Measurements from ENCODE around the gene KCNN4.

KCNN4 gene

DNA sequence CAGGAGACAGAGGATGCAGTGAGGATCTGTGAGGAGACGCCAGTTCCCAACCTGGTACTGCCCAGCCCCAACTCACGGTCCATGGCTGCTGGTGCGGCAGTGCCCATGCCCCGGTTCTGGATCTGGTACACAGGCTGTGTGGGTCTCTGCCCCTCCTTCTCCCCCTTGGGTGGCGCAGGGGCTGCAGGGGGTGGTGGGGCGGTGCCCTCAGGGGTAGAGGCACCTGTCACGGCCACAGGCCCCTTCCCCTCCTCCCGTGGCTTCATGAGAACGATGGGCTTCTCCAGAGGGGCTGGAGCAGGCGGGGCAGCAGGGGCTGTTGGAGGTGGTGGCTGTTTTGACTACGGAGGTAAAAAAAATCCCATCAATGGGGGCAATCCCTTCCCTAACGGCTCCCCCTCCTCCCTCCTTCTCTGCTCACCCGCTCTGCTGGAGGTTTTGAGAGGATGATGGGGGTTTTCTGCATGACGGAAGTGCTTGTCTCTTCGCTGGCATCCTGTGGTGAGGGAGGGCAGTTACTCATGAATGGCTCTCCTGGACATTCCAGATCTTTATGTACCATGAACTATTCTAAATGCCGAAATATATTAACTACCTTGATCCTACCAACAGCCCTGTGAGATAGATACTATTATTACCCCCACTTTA lies 33.1 kb downstream of the KCNN4 start:
- DNase-seq: no peak

GRCh38 chr19:43743059-43743458 lies 37.7 kb downstream of the KCNN4 start:
- no peak for DNase-seq

GRCh38 chr19:43741075-43741825 lies 39.5 kb downstream of the KCNN4 start:
- no peak for DNase-seq

GRCh38 chr19:43739439-43740235 lies 41.1 kb downstream of the KCNN4 start:
- DNase-seq: no peak

DNA sequence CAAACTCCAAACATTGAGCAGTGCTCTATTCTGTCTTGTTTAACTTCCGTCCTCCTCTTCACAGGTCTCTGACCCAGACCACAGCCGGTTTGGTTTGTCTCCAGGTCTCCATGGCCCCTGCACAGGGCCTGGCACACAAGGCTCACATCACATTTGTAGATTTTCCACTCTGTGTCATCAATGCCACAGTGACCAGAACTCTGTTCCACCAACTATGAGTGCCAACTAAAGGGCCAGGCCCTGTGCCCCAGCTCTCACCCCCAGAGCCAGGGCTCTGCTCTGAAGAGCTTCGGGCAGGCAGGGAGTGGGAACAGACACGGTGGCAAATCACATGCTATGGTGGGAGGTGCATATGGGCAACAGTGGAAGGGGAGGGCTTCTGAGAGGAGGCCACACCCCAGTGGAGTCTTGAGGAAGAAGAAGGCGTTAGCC lies 42.0 kb downstream of the KCNN4 start:
- DNase-seq: no peak

GRCh38 chr19:43735957-43736356 lies 44.8 kb downstream of the KCNN4 start:
- DNase-seq: no peak

DNA sequence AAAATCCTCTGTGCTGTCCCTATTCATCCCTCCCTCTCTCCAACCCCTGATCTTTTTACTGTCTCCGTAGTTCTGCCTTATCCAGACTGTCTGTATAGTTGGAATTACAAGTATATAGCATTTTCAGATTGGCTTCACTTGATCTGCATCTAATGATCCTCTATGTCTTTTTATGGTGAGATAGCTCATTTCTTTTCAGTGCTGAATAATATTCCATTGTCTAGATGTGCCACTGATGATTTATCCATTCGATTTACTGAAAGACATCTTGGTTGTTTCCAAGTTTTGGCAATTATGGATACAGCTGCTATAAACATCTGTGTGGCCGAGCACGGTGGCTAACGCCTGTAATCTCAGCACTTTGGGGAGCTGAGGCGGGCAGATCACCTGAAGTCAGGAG lies 45.8 kb downstream of the KCNN4 start:
- DNase-seq: no peak

DNA sequence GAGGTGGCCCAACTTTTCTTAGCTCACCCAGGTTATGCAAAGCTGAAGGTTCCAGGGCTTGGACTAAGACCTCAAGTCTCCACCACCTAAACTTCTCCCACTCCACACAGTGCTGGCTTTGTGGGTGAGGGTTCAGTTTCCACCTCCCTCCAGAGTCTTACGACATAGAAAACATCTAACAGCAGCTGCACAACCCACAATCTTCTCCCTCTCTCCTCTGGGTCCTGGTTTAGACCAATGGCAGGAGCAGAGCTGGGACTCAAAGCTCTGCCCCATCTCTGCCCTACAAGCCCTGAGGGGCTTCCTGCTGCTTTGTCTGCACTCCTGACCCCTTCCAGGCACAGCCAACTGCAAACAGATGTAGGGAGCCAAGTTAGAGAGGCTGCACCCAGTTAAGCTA lies 48.9 kb downstream of the KCNN4 start:
- no peak for DNase-seq

DNA sequence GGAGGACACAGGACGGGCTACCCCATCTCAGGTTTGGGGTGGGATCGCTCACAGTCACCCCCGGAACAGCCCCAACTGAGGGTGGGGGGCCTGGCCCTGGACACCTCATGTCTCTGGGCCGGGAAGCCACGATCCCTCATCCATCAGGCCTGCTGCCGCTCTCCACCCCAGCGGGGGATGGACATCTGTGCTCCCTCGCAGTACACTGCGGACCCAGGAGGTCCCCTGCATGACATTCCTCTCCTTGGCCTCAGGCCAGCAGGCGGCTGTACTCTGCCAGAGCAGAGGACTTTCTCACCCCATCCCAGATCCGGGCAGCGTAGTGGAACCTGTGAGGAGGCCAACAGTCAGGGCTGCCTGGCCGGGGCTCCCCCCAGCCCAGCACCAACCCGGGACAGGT lies 49.4 kb downstream of the KCNN4 start:
- no peak for DNase-seq

- DNase-seq: no peak
Observed at GRCh38 chr19:43729919-43730318, 50.9 kb downstream of the KCNN4 start.

DNA sequence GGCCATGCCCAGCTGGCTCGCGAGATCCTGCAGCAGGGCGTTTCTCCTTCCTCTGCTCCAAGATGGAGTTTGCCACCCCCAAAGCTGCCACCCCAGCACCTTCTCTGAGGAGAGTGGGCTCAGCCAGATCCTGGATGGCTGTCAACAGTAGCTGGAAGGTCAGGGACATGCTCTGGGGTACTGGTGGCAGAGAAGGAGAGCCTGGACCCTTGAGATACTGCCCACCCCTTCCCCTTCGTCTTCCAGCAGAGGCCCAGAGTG lies 53.2 kb downstream of the KCNN4 start:
- DNase-seq: no peak

DNA sequence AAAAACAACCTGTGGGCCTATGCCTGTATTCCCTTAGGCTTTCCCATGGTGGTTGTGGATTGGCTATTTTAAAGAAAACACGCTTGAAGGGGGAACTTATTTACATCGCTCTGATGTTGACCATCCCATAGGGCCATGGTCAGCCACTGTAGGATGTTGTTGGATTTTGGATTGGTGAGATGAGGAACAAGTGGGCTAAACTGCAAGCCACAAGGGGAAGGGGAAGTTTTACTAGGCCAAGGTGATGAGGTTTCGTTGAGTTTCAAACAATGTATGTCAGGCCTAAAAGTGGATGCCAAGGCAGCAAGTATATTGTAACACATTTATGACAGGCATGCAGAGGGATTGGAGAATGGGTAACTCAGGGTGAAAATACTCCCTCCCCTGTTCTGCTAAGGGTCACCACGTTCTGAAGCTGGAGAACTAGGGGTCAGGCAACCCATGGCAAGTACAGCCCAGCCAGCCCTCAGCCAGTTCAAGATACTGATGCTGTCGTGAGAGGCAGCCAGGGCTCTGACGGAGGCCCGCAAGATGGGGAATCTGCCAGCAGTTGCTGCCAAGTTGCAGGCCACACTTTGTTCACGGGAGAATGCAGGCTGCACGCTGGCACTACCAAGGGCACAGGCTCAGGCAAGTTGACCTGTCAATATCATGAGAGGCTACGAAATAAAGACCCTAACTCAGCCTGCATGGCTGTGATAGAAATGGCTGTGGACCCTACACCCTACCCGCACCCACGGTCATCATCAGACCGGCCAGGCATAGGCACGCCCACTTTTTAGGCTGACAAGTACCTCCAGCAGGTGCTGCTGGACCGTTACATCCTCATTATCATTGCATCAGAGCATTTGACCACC lies 53.8 kb downstream of the KCNN4 start:
- no peak for DNase-seq

DNA sequence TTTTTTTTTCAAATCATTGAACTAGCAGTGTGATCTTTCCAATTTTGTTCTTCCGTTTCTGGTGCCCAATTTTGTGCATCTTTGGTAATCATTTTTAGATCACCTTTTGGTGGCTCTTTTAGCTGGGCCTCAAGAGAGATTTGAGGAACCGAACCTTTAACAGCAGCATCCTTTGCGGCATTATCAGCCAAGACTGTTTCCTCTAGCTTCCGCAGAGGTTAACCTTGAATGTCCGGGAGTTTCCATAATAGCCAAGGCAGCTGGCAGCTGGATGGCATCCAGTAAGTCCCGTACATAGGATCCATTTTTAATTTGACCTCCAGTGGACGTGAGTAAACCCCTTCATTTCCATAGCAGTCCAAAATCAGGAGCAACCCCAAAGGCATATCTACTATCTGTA lies 55.3 kb downstream of the KCNN4 start:
- DNase-seq: no peak

- DNase-seq: no peak
Observed at GRCh38 chr19:43724896-43725295, 55.9 kb downstream of the KCNN4 start.

- no peak for DNase-seq
Observed at GRCh38 chr19:43723588-43723987, 57.2 kb downstream of the KCNN4 start.

DNA sequence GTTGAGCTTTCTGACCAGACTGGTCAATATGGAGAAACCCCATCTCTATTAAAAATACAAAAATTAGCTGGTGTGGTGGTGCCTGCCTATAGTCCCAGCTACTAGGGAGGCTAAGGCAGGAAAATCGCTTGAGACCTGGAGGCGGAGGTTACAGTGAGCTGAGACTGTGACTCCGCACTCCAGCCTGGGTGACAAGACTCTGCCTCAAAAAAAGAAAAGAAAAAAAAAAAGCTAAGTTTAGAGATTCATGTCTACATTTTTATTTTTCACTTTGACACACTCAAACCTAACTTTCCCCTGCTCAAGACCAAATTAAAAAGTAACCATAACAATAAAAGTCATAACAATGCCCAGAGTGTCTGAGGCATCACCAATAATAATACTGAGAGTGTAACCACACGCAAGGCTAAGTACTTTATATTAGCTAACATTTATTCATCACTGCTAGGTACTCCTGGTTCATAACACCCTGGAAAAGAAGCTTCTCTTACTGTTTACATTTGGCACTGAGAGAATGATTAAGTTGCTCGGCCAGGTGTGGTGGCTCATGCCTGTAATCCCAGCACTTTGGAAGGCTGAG lies 59.2 kb downstream of the KCNN4 start:
- DNase-seq: no peak

DNA sequence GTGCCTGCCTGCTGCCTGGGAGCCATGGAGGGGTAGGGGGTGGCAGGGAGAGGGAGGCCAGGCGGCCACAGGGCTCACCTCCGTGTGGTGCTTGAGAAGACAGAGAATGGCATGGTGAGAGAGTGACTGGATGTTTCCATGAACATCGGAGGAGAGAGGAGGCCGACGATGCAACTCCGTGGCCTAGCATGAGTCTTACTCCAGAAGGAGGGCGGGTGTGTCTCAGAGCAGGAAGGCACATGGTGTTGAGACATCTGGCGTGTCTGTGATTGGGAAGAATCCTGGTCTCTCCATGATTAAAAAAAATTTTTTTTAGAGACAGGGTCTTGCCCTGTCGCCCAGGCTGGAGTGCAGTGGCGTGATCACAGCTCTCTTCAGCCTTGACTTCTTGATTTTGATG lies 59.8 kb downstream of the KCNN4 start:
- no peak for DNase-seq

DNA sequence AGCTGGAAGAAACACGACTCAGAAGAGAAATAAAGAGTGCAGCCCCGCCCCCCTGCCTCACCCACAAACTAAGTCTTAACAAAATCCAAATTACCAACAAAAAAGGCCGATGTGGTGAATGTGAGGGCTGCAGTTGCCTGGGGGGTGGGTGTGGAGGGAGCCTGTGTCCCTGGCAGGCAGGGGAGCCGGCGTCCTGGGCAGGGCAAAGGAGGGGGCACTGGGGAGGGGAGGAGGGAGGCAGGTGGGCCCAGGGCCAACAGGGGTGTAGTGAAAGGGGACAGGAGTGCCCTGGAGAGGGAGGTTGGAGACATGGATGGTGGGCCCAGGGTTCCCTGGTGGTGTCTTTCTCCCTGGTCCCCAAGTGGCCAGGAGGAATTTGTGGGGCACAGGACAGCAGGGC lies 60.9 kb downstream of the KCNN4 start:
- no peak for DNase-seq

DNA sequence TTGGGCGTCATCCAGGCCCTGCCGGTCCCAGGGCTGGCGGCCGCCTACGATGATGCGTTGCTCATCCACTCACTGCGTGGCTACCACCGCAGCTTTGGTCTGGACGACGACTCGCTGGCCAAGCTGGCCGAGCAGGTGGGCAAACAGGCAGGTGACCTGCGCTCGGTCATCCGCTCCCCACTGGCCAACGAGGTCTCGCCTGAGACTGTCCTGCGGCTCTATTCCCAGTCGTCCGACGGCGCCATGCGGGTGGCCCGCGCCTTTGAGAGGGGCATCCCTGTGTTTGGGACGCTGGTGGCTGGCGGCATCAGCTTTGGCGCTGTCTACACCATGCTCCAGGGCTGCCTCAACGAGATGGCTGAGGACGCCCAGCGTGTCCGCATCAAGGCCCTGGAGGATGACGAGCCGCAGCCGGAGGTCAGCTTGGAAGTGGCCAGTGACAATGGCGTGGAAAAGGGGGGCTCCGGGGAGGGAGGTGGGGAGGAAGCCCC lies 61.4 kb downstream of the KCNN4 start:
- DNase-seq: no peak

DNA sequence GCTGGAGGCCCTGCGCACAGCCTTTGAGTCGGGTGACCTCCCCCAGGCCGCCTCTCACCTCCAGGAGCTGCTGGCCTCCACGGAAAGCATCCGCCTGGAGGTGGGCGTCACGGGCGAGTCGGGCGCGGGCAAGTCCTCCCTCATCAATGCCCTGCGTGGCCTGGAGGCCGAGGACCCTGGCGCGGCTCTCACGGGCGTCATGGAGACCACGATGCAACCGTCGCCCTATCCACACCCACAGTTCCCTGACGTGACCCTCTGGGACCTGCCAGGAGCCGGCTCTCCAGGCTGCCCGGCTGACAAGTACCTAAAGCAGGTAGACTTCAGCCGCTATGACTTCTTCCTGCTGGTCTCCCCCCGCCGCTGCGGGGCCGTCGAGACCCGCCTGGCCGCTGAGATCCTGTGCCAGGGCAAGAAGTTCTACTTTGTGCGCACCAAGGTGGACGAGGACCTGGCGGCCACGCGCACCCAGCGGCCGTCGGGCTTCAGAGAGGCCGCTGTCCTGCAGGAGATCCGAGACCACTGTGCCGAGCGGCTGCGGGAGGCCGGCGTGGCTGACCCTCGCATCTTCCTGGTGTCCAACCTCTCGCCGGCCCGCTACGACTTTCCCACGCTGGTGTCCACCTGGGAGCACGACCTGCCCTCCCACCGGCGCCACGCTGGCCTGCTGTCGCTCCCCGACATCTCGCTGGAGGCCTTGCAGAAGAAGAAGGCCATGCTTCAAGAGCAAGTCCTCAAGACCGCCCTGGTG lies 62.0 kb downstream of the KCNN4 start:
- DNase-seq: no peak

All from activated CD4-positive, alpha-beta T cell treated with anti-CD3 and anti-CD28 coated beads for 4 hours (primary cell).